ENCODE data around the gene CBX2. TPM values are rescaled to one million over a fixed set of nuclear protein-coding genes. Genes with fewer than 3 reads are reported as not detected.
"Not testable (repeated sequence)": the region's sequence is repeated elsewhere in the genome, so short reads cannot be mapped to it uniquely, and the experiment has no call there.

The CBX2 gene
- total and polyA plus RNA-seq, 8 donors: 1.1 to 3.2 (median 2.5) TPM

- FAIRE-seq (no peak), DNase-seq (peak in 1 of 6 donors; percentile 2), ATAC-seq (no peak)
- Histone ChIP-seq H3K9me3 (no peaks in the 10 kb centered on the region), H3K36me3 (no peaks in the 10 kb centered on the region), H3K4me1 (no peaks in the 10 kb centered on the region), H3K27me3 (peaks cover 0 to 19% (median 3%) of the 10 kb centered on the region in 4 donors), H3K4me3 (no peak overlapping the region), H3K27ac (no peak overlapping the region)
- 69 to 78% methylated on average over 13 of the region's 13 CpGs for WGBS, 2 donors
- intact Hi-C loops (cut with DNase I): no loop called here
- TF ChIP-seq, protein P1, sequence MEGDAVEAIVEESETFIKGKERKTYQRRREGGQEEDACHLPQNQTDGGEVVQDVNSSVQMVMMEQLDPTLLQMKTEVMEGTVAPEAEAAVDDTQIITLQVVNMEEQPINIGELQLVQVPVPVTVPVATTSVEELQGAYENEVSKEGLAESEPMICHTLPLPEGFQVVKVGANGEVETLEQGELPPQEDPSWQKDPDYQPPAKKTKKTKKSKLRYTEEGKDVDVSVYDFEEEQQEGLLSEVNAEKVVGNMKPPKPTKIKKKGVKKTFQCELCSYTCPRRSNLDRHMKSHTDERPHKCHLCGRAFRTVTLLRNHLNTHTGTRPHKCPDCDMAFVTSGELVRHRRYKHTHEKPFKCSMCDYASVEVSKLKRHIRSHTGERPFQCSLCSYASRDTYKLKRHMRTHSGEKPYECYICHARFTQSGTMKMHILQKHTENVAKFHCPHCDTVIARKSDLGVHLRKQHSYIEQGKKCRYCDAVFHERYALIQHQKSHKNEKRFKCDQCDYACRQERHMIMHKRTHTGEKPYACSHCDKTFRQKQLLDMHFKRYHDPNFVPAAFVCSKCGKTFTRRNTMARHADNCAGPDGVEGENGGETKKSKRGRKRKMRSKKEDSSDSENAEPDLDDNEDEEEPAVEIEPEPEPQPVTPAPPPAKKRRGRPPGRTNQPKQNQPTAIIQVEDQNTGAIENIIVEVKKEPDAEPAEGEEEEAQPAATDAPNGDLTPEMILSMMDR (IDR thresholded peaks at IDR 0.05): no peak
These were observed 27.1 kb upstream of the CBX2 start for GRCh38 chr17:79750650-79751545.

DNA sequence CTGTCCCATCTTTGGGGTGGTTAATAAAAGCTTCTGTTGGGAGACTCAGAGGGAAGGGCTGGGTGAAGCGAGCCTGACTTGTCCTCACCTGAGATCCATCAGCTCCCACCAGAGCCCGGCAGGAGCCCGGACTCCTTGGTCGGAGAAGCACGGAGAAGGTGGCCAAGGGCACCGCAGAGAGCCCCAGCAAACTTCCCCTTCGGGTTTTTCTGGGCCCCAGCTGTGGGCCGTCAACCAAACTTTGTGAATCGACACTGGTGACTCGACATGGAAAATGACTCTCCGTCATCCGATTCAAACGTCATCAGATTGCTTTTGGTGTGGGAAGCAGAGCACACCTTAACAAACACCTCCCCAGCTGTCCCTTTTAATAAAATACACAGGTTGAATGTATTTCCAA is 25.8 kb upstream of the CBX2 start:
- TF ChIP-seq, protein P1 (IDR thresholded peaks at IDR 0.05): no peak
- peaks cover 0 to 17% (median 3%) of the 10 kb centered on the region in 4 donors for H3K27me3 ChIP-seq
- no peaks in the 10 kb centered on the region for H3K4me1 ChIP-seq
- no peak overlapping the region for H3K4me3 ChIP-seq
- no peaks in the 10 kb centered on the region for H3K36me3 ChIP-seq
- DNase-seq (peak in 1 of 6 donors; percentile 26), FAIRE-seq (no peak), ATAC-seq (no peak)
- H3K9me3 ChIP-seq: no peaks in the 10 kb centered on the region
- H3K27ac ChIP-seq: no peak overlapping the region
- intact Hi-C loops (cut with DNase I): no loop called here
- WGBS, 2 donors: 62 to 69% methylated on average over 13 of the region's 13 CpGs

DNA sequence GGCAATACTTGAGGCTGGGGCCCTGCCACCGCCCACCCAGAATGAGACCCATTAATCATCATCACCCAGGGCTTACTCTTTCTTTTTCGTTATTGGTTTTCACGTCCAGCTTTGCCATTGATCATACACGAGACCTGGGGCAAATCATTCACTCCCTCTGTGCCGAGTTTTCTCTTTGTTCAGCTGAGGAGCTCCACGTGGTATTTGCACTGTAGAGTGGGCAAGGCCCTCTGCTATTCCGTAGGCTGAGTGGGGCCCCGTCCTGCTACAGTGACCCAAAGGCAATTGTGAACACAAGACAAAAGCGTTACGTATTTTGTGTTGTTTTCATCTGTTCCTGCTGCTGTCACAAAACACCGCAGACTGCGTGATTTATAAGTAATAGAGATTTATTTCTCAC is 23.6 kb upstream of the CBX2 start:
- no peaks in the 10 kb centered on the region for H3K4me1 ChIP-seq
- no peaks in the 10 kb centered on the region for H3K27me3 ChIP-seq
- no peak overlapping the region for H3K4me3 ChIP-seq
- 51 to 56% methylated on average over 12 of the region's 12 CpGs for WGBS, 2 donors
- ATAC-seq (no peak), DNase-seq (peak in 1 of 6 donors; percentile 2), FAIRE-seq (no peak)
- no peaks in the 10 kb centered on the region for H3K36me3 ChIP-seq
- H3K27ac ChIP-seq: no peak overlapping the region
- H3K9me3 ChIP-seq: no peaks in the 10 kb centered on the region
- intact Hi-C loops (cut with DNase I): no loop called here
- TF ChIP-seq, protein P1 (IDR thresholded peaks at IDR 0.05): no peak

GRCh38 chr17:79754903-79755302 is 23.0 kb upstream of the CBX2 start:
- not testable (repeated sequence) for ATAC-seq
- DNase-seq: peak in 1 of 6 donors; percentile 13

DNA sequence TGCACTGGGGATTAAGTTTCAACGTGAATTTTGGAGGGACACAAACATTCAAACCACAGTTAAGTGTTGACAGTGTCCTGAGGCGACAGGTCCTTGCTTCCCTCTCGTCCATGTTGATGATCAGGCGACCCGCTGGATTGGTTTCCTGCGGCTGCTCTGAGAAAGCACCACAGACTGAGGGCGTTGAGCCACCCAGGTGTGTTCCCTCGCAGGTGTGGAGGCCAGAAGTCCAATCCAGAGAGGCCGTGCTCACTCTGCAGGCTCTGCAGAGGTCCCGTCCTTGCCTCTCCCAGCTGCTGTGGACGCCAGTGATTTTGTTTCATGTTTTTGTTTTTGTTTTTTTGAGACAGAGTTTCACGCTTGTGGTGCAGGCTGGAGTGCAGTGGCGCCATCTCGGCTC is 22.4 kb upstream of the CBX2 start:
- Histone ChIP-seq H3K36me3 (no peaks in the 10 kb centered on the region), H3K27me3 (no peaks in the 10 kb centered on the region), H3K4me1 (no peaks in the 10 kb centered on the region), H3K27ac (no peak overlapping the region), H3K9me3 (no peaks in the 10 kb centered on the region), H3K4me3 (no peak overlapping the region)
- DNase-seq (peak in 1 of 6 donors; percentile 19), FAIRE-seq (no peak), ATAC-seq (no peak)
- WGBS, 2 donors: 80 to 86% methylated on average over 14 of the region's 14 CpGs
- TF ChIP-seq, protein P1 (IDR thresholded peaks at IDR 0.05): no peak
- intact Hi-C loops (cut with DNase I): no loop called here

More at GRCh38 chr17:79754903-79755302, 23.0 kb upstream of the CBX2 start:
- H3K4me1 ChIP-seq; FAIRE-seq; H3K9me3 ChIP-seq; H3K4me3 ChIP-seq; H3K27ac ChIP-seq; H3K36me3 ChIP-seq; H3K27me3 ChIP-seq; intact Hi-C loops (cut with DNase I): not testable (repeated sequence)
- 84 to 94% methylated on average over 9 of the region's 9 CpGs for WGBS, 2 donors

Measured in pancreas (tissue), 10 donors.